Kidney tubule cell (primary cell): Measurements from ENCODE around the gene ARHGEF10L.

Experiments
- DNase-seq: peaks from one replicate; pipeline ENCODE4 v3.0.0-alpha.2; 2018; ENCODE audit warnings: low spot score

Gene ARHGEF10L

DNA sequence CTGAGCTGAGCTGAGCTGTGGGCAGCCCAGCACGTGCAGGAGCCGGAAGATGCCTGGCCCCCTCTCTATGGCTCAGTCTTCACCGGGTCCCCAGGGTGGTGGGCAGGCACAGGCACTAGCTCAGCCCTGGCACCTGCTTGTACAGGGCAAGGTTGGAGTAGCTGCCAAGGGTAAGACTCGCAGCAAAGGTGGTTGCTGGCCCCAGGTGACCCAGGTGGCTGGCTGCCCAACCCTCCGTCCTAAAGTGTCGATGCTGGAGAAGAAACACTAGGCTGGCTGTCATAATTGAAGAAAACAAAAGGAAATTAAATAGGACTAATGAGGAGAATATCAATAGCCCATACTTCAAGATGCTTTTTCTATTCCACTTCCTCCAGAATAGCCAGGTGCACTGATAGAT, 138.5 kb downstream of the ARHGEF10L start:
- no peak for DNase-seq

DNA sequence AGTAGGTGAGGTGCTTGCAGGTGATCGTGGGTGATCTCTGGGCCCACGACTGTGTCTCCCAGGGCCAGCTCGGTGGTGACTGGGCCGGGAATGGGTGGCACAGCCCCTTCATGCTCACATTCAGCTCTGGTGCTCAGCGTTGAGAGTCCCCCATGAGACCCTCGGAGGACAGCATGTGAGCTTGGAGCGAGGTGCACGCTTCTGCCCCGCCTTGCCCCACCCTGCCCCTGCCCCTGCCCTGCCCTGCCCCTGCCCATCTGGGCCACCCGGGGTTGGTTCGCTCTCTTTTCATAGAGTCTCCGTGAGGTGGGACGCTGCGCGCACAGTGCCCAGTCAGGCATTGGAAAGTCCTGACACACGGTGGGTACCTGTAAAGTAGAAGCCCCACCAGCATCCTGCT, 140.4 kb downstream of the ARHGEF10L start:
- no peak for DNase-seq

DNA sequence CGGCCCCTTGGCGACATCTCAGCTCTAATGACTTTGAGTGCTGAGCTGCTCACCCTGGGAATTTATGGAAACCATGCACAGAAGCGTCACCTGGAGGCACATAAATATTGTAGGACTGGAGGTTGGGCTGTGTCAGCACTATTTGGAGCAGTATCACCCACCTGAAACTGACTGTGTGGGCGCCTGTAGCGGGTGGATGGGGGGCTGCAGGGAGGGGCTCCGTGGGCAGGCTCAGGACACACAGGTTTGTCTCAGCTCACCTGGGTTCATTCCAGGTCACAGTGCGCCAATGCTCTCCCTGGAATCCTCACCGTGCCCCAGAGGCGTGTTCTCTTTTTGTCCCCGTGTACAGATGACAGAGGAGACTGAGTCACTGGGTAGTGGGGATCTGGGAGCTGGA, 140.8 kb downstream of the ARHGEF10L start:
- DNase-seq, result peak; percentile 12

DNA sequence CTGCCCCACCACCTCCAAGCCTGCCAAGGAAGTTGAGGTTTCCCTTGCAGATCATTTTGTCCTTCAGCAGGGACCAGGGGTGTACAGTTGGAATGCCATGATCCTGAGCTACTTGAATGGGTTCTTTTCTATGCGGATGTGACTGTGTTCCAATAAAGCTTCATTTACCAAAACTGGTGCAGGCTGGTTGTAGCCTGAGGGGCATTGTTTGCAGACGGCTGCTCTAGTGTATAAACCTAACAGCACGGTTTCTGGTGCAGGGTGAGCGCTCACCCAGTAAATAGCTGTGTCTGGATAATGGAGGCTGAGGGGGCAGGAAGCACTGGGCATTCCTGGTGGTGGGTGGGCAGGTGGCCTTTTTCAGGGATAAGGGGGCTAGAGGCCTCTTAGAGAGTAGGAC, 142.9 kb downstream of the ARHGEF10L start:
- DNase-seq, result peak; percentile 38

DNA sequence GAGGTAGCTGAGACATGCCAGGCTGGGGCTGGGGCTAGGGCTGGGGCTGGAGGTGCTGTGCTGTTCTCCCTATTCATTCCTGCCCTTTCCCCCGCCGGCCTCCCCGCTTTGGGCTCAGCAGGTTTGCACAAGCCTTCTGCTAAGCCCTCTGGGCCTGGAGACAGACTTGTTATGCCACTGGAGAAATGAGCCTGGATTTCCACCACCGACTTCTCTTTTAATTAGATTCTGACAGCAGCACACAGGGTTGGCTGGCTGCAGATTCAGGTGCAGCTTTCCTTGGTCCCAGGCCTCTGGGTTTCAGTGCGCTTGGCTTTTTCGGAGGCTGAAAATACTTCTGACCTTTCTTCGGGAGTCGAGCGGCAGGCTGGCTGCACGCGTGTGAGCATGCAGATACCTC, 144.1 kb downstream of the ARHGEF10L start:
- DNase-seq, result no peak

DNA sequence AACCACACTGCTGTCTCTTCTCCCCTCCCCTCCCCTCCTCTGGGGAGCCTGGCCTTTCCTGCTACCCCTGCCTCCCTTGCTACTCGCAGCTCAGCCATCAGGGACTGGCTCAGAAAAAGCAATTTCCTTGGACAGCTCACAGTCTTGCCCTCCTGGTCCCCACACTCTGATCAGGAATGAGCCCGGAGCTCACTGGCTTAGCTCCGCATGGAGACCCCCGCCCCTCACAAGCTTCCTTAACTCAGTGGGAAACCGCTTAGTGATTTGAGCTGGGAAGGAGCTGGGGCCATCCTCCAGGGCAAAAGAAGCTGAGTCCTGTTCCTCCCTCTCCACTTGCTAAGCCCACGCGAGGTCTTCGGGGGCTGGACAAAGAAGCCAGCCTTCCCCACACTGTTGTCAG, 145.3 kb downstream of the ARHGEF10L start:
- DNase-seq, result no peak

DNA sequence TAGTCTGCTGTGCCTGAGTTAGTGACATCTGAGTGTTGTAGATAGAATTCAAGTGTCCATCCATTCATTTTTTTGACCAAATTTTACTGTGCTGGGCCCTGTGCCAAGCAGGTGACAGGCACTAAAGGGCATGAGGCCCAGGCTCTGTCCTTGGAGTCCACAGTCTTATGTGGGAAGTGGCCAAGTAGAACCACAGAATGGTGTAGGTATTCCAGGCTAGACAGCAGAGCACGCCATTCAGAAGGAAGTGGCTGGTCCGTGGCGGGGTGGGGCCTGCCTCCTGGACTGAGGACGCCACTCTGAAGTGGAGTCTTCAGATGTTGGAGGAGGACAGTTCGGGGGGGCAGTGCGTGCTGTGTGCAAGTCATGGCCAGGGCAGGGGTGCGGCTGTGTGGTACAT, 146.8 kb downstream of the ARHGEF10L start:
- DNase-seq, result no peak

DNA sequence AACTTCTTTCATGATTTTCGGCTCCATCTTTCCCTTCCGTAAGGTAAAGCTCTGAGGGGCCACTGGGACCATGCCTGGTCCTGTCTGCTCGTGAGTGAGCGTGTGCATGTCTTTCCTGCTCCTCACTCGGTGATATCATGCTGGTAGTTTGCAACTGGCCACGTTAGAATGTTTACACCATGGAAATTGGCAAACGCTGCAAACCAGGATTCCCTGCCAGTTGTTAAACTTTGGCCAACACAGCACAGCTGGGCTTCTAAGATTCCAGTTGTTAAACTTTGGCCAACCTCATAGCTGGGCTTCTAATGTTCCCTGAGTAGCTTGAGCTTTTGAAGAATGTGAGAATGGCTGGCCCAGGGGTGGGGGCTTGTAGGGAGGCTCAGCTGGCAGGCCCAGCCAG, 147.6 kb downstream of the ARHGEF10L start:
- no peak for DNase-seq

DNA sequence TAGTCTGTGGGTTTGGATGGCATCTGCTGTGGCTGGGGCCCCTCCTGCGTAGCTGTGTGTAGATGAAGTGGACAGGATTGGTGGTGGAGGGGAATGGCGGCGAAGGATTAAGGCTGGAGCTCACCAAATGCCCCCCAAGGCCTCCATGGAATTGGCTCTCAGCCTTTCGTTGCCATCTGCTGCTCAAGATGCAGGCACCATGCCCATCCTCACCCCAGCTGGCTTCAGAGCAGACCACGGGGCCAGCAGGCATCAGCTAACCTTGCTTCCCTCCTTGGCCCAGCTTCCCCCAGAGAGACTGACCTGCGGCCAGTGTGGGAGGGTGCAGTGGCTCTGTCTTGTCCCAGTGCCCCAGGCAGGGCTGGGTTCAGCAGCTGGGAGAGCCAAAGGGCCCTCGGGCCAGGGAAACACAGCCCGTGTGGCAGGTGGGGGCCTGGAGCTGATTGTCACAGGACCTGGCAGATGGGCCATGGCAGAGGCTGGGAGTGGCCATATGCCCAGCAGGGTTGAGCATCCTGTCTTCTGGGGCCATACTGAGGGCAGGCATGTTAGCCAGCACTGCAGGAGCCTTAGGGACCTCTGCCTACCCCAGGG, 148.8 kb downstream of the ARHGEF10L start:
- DNase-seq, result no peak

DNA sequence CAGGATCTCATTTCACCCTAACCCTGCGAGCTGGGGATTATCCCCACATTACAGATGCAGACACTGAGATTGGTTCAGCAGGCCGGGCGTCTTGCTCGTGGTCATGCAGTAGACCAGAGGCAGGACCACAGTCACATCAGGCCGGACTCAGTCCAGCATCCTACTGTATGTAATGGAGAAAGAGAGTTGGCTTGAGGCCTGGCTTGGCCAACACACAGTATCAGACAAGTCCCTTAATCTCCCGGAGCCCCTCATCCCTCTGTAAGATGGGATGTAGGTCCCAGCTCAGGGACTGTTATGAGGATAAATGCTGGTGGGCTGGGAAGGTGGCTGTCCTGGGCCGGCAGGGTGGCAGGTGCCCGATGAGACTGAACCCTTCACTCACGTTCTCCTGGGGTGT, 149.5 kb downstream of the ARHGEF10L start:
- no peak for DNase-seq

DNA sequence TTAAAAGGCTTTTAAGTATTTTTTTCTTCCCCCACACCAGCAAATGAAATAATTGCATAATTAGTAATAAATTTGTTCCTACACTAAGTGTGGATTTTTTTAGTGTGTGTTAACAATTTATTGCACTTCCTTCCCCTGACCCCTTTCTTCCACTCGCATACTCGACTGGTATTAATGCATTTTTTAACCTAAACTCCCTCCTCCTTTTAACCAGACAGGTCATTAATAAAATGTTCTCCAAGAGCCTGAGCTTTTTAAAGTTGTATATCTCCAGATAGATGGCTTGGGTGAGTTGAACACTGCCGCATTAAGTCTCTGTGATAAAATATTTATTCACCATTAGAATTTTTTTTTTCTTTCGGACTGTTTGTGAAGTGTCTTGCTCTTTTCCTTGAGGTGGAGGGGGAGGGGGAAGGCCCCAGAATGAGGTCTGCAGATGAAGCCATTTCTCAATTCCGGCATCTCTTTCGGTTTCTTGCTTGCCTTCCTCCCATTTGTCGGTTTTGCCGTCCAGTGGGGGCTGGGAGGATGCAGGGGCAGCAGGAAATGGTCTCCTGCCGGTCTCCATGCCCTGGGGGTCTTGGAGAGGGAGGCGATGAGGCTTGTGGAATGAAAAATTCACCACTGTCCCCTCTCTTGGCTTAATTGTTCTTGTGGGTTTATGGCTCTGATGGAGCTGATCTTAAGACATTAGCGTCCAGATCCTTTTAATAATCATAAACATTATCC, 151.6 kb downstream of the ARHGEF10L start:
- DNase-seq, result no peak

DNA sequence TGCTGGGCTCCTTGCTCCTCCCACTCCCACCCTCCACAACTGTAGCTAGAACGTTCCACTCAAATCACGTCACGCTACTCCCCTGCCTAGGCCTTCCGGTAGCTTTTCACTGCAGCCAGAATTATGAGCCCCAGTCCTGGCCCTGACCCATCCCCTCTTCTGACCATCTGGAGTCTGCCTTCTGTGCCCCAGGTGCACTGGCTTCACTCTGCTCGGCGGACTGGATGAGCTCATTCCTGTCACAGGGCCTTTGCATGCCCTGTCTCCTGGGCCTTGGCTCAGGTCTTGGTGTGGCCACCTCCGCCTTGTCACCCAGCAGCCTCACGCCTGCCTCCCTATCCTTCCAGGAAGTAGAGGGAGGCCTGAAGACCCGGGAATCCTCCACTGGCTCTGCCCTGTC, 153.1 kb downstream of the ARHGEF10L start:
- no peak for DNase-seq

DNA sequence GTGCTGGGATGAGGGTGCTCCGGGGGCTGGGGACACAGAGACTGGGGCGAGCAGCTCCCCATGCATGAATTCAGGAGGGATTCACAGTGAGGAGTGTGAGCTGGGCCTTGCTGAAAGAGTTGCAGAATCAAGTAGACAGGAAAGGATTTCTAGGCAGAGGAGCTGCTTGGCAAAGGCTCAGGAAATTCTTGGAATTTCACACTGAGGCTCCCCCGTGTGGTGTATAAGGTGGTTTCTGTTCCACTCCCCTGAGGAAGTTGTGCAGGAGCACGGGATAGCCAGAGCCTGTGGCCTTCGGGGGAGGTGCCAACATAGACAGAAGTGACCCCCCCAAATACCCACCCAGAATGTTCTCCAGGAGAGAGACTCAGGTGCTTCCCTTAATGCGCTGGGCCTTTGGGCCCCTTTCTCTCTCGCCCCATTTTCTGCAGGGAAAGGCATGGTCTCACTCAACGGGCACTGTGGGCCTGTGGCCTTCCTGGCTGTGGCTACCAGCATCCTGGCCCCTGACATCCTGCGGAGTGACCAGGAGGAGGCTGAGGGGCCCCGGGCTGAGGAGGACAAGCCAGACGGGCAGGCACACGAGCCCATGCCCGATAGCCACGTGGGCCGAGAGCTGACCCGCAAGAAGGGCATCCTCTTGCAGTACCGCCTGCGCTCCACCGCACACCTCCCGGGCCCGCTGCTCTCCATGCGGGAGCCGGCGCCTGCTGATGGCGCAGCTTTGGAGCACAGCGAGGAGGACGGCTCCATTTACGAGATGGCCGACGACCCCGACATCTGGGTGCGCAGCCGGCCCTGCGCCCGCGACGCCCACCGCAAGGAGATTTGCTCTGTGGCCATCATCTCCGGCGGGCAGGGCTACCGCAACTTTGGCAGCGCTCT, 157.2 kb downstream of the ARHGEF10L start:
- DNase-seq, result peak; percentile 59

DNA sequence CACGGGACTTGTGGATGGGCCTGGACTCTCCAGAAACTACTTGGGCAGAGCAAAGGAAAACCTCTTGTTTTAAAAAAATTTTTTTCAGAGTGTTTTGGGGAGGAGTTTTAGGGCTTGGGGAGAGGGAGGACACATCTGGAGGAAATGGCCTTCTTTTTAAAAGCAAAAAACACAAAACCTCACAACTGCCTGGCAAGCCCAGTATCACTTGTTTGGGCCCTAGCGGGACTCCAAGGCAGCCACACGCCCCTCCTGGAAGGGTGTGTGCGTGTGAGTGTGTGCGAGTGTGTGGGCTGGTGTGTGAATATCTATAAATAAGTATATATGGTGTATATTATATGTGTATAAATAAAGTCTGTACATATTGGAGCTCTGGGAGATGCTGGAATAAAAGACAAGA, 158.0 kb downstream of the ARHGEF10L start:
- no peak for DNase-seq

DNA sequence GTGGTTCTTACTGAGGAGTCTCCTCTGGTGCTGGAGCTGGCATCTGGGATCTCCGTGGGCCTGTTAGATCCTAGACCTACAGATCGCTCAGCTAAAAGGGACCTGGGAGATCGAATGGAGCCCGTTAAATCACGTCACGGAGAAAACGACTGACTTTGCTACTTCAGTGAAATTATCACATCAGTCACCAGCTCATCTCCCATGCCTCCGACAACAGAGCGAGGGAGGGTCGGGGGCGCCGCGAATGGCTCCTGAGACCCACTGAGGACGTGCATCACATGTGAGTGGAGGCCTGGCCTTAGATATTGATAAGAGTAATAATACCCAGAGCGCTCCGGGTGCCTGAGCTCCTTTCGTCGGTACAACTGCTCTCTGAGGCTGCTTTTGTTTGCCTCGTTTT, 160.1 kb downstream of the ARHGEF10L start:
- no peak for DNase-seq

DNA sequence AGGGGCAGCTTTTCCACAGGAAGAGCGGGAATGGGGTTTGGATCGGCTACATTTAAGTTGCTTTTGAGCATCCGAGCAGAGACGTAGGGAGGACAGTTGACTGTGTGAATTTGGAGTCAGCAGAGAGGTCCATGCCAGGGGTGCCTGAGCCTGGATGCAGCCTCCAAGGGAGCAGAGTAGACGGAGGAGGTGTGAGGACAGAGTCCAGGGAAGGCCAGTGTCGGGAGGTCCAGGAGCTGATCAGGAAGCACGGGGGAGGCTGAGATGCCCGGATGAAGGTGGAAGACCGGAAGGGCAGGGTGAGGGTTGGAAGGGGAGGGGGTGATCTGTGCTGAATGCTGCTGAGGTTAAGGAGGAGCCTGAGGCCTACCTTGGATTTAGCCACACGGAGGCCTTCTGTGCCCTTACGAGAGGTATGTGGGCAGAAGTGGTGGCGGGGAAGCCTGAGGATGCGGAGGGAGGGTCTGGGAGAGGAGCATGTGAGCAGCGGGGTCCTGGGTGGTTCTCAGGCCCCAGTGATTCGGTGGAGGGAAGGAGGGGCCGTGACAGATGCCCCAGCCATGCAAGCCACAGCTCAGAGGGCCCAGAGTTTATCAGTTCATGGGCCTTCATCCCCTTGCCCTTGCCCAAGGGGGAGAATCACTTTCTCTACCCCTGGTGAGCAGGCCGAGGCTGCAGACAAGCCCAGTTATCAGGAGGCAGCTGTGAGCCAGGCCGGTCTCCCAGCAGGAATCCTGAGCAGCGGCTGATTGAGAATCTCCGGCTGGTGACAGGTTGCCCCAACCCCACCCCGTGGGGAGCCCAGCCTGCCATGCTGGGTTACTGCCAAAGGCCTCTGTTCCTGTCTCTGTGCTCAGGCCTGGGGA, 161.7 kb downstream of the ARHGEF10L start:
- DNase-seq, result no peak

DNA sequence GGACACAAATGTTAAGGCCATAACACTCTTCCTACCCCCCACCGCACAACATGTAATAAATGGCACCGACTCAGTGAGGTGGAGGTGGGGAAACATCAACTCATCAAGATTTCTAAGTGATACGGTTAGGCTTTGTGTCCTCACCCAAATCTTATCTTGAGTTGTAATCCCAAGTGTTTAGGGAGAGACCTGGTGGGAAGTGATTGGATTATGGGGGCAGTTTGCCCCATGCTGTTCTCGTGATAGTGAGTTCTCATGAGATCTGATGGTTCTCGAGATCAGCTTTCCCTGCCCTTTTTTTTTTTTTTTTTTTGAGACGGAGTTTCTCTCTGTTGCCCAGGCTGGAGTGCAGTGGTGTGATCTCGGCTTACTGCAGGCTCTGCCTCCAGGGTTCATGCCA, 164.7 kb downstream of the ARHGEF10L start:
- DNase-seq, result no peak

DNA sequence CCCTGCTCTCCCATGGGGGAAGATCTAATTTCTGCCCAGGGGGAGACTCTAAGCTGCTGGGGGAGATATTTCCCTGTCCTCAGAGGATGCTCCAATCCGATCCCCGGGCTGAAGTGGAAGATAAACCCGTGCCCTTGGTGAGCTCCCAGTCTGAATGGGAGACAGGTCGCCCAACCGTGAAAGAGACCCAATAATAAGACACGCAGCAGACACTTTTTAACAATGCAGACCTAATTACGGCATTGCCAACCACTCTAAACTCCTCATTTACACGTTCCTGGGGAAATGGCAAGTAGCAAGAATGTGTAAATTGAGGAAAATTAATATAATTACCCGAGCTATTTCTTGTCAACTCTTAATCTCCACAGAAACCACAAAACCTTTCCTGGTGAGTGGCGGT, 166.9 kb downstream of the ARHGEF10L start:
- DNase-seq, result no peak

DNA sequence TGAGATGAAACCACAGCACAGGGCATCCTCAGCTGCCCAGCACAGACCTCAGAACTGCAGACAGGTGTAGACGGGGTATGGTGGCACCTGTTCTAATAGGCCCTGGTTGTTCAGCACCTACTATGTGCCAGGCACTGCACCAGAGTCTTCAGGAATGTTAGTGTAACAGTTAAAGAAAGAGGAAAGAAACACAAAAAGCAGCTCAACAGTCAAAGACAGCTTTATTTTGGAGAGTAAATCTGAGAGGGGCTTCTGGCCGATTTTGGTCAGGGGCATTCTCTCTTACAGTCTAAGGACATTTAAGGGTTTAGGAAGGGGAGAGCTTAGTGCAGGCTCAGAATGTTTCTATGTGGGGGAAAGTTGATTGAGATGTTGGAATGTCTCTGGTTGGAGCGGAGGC, 170.5 kb downstream of the ARHGEF10L start:
- DNase-seq, result no peak

DNA sequence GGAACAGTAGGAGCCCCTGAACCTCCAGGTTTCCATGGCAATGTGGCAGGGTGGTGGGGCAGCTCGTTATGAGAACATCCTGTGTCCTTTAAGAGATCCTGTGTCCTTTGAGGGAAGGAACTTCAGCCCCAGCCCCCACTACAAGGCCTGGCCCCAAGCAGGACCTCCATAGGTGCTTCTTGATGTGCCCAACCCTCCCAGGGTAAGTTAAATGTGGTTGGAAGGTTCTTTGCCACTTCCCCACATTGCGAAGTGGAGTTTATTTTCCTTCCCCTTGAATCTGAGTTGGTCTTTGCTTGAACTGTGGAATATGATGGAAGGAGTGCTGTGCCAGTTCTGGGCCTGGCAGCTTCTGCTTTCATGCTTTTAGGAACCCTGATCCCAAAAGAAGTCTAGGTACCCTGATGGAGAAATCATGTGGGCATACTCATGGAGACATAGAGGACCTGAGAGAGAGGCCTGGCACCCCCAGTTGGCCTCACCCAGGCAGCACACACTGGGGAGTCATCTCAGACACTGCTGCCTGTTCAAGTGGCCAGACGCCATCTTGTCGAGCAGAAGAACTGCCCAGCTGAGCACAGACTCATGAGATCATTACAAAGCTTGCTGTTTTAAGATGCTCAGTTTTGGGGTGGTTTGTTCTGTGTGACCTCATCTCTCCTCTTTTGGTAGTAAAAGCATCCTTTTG, 171.5 kb downstream of the ARHGEF10L start:
- no peak for DNase-seq

DNA sequence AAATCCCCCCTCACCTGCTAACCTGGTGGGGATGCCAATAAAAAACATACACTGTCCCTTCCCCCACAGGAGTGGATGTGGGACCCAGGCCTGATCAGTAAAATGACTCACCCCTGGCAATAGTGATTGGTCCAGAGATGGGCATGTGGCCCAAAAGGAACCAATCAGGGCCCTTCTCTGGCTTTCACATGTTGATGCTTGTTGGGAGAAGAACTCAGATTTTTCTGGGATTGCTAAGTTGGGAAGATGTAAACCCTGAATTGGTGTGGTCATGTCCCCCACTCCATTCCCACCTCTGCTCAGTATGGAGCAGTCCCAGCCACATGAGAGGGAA, 172.0 kb downstream of the ARHGEF10L start:
- no peak for DNase-seq

DNA sequence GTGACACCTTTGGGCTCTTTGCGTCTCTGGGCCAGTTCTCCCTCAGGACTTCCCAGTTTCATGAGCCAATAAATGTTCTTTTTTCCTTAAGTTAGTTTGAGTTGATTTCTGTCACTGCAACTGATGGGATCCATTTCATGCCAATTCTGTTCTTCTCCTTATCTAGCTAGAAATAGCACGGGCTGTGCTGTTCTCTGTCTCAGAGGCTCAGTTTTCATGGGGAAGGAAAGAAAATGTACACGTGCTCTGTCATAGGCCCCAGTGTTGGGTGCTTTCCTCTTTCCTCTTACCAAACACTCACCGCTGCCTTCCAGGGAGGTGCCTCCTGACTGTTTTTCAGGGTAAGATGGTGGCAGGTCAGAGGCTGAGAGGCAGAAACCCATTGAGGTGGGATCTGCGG, 172.4 kb downstream of the ARHGEF10L start:
- no peak for DNase-seq
